NB4 (cell line): ENCODE data around the gene POFUT2.
"Not testable (repeated sequence)": the region's sequence is repeated elsewhere in the genome, so short reads cannot be mapped to it uniquely, and the experiment has no call there.

Experiments
- DNase-seq: peaks from one replicate; pipeline ENCODE4 v3.0.0; 2010; ENCODE audit warnings: low read depth
- H3K4me3 ChIP-seq: one replicate; pipeline ENCODE4 v1.5.1; 2011; ENCODE audit warnings: mild to moderate bottlenecking, low read depth, low read length, moderate library complexity
- CTCF ChIP-seq: IDR thresholded peaks from one replicate; pipeline ENCODE4 v1.5.1; 2012; ENCODE audit warnings: low read depth, low read length
- MAX ChIP-seq: IDR thresholded peaks from 2 replicates; pipeline ENCODE4 v1.6.1; 2011; ENCODE audit warnings: low read depth, low read length
- MYC ChIP-seq: IDR thresholded peaks from 2 replicates; pipeline ENCODE4 v1.6.1; 2011; ENCODE audit warnings: low read depth, low read length
- POLR2A ChIP-seq: IDR thresholded peaks from 2 replicates; pipeline ENCODE4 v1.6.1; 2011; ENCODE audit warnings: mild to moderate bottlenecking; ENCODE audit not compliant: insufficient read length; ENCODE audit errors: extremely low read depth

The POFUT2 gene

DNA sequence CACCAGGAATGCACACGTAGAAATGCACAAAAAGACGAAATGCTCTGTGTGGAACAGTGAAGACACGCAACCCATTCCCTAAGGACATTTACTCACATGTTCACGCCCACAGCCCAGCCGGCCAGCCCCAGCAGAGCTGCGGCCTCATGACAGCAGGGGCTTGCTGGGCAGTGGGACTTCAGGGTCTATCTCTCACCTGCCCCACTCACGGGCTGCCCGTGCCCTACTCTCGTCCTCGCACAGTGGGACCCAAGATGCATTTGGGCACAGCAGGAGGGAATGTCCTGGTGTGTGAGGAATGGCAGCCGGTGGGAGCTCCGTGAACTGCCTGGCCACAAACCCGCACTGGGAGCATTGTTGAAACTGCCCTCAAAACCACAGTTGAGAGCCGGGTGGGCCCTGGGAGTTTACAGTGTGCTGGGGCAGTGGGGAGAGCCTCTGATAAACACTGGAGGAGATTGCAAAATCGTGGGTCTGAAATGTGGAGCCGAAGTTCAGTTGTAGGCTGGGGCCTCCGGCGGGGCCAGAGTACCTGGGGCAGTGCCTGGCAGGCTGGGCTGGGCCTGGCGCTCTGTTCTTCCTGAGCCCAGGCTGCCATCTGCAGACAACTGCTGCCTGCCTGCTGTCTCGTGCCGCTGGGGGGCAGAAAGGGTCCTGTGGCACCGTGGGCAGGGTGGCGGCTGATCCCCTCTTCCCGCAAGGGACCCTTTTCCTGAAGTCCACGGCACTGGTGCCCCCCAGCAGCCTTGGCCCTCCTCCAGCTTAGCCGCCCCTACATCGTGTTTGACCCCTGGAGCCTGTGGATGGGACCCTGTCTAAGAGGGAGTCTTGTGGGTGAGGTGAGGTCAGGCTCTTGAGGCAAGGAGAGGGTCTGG lies 20.7 kb upstream of the POFUT2 start:
- TF ChIP-seq POLR2A (no peak), MYC (peak; percentile 75), MAX (0 out of 2 replicates have a peak, but pooled peaks have one; percentile 3), CTCF (no peak)
- H3K4me3 ChIP-seq, result no peak overlapping the region
- peak; percentile 95 for DNase-seq

DNA sequence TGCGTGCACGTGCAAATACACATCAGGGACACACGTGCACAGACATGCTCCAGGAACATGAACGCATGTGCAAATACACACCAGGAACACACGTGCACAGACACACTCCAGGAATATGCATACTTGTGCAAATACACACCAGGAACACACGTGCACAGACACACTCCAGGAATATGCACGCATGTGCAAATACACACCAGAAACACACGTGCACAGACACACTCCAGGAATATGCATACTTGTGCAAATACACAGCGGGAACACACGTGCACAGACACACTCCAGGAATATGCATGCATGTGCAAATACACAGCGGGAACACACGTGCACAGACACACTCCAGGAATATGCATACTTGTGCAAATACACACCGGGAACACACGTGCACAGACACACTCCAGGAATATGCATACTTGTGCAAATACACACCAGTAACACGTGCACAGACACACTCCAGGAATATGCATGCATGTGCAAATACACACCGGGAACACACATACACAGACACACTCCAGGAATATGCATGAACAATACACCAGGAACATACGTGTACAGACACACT lies 20.0 kb upstream of the POFUT2 start:
- H3K4me3 ChIP-seq, DNase-seq: not testable (repeated sequence)

GRCh38 chr21:45306832-45307571 lies 19.3 kb upstream of the POFUT2 start:
- TF ChIP-seq POLR2A (no peak), MYC (peak; percentile 45; the same call in 1 of the 2 replicates)
- H3K4me3 ChIP-seq, result no peak overlapping the region
- peak; percentile 67 for DNase-seq

GRCh38 chr21:45306453-45306831 lies 18.7 kb upstream of the POFUT2 start:
- H3K4me3 ChIP-seq, result no peak overlapping the region
- no peak for DNase-seq
- TF ChIP-seq CTCF, result no peak
- TF ChIP-seq POLR2A, result no peak
- TF ChIP-seq MAX, result no peak
- no peak for TF ChIP-seq MYC

- H3K4me3 ChIP-seq, result no peak overlapping the region
- no peak for TF ChIP-seq MYC
- no peak for TF ChIP-seq MAX
- no peak for TF ChIP-seq CTCF
- no peak for TF ChIP-seq POLR2A
- no peak for DNase-seq
Measured at GRCh38 chr21:45305836-45306235, 18.1 kb upstream of the POFUT2 start.

- no peak overlapping the region for H3K4me3 ChIP-seq
- TF ChIP-seq MYC, result no peak
- no peak for TF ChIP-seq POLR2A
- no peak for TF ChIP-seq MAX
- no peak for TF ChIP-seq CTCF
- DNase-seq, result no peak
Measured at GRCh38 chr21:45304945-45305344, 17.2 kb upstream of the POFUT2 start.
